A673 (cell line): ENCODE results near the gene TRERF1. TPM values are rescaled to one million over a fixed set of nuclear protein-coding genes. Genes with fewer than 3 reads are reported as not detected.
A peak's percentile ranks its signal among the peaks of the same experiment; 100 is the strongest.

Source experiments
- BruUV-seq: library from RNA; stranded (reverse); fragments of 400-500 nt; replicated peaks from 2 replicates; lab custom pipeline; 2021; lab: Mats Ljungman, UMichigan
- CTCF ChIA-PET: fragments of 300-600 bp; sonication (Branson Sonifier 250); formaldehyde crosslinking; loops from one replicate; lab custom pipeline; 2022; ENCODE audit warnings: antibody characterized with exemption; lab: Charles Lee
- POLR2A ChIA-PET: fragments of 300-600 bp; sonication (Branson Sonifier 250); formaldehyde crosslinking; loops from one replicate; lab custom pipeline; 2022; ENCODE audit warnings: antibody characterized with exemption; ENCODE audit not compliant: low non-redundant PET; lab: Charles Lee
- DNase-seq: peaks from one replicate; pipeline ENCODE4 v3.0.0-alpha.2; 2015; ENCODE audit warnings: low spot score
- H3K27ac ChIP-seq: fragments of 200-600 bp; sonication (generic); 2 replicates; pipeline ENCODE4 v1.5.1; 2016; ENCODE audit warnings: mixed run types, low read depth, mild to moderate bottlenecking, mixed read lengths, antibody characterized with exemption, low read length; ENCODE audit not compliant: poor library complexity, severe bottlenecking
- H3K27me3 ChIP-seq: fragments of 200-600 bp; sonication (generic); replicated peaks from 2 replicates; pipeline ENCODE4 v1.6.1; 2017; ENCODE audit warnings: mixed run types, low read depth, mild to moderate bottlenecking, mixed read lengths, antibody characterized with exemption, low read length; ENCODE audit not compliant: insufficient read depth, poor library complexity
- H3K36me3 ChIP-seq: fragments of 200-600 bp; sonication (generic); 2 replicates; pipeline ENCODE4 v1.6.1; 2016; ENCODE audit warnings: mixed run types, mild to moderate bottlenecking, mixed read lengths, antibody characterized with exemption, low read length; ENCODE audit not compliant: insufficient read depth, poor library complexity, severe bottlenecking
- H3K4me1 ChIP-seq: fragments of 200-600 bp; sonication (generic); 2 replicates; pipeline ENCODE4 v1.6.1; 2017; ENCODE audit warnings: mixed run types, mild to moderate bottlenecking, mixed read lengths, antibody characterized with exemption, low read length; ENCODE audit not compliant: insufficient read depth, poor library complexity, severe bottlenecking
- H3K4me3 ChIP-seq: fragments of 200-600 bp; sonication (generic); 2 replicates; pipeline ENCODE4 v1.5.1; 2016; ENCODE audit warnings: low read depth, mixed run types, mild to moderate bottlenecking, mixed read lengths, low read length; ENCODE audit not compliant: poor library complexity, severe bottlenecking
- H3K9me3 ChIP-seq: fragments of 200-600 bp; sonication (generic); 2 replicates; pipeline ENCODE4 v1.6.1; 2016; ENCODE audit warnings: mixed run types, low read depth, mild to moderate bottlenecking, mixed read lengths, antibody characterized with exemption, low read length; ENCODE audit not compliant: poor library complexity, severe bottlenecking
- EZH2 ChIP-seq: fragments of 200-600 bp; sonication (generic); IDR thresholded peaks from 2 replicates; pipeline ENCODE4 v1.6.1; 2017; ENCODE audit warnings: borderline replicate concordance, low read depth, mild to moderate bottlenecking, mixed read lengths, antibody characterized with exemption, low read length; ENCODE audit not compliant: poor library complexity, severe bottlenecking
- intact Hi-C: fragments of 100-400 bp; cut with micrococcal nuclease; formaldehyde crosslinking; loops from one replicate; pipeline ENCODE4 v1.10.0; 2022; ENCODE audit not compliant: unreplicated experiment
- total RNA-seq: library from RNA; stranded (reverse); gene quantifications from 2 replicates; pipeline ENCODE4 v1.2.3, GENCODE V29; 2021
- TF ChIP-seq, protein P1 (sequence below): fragments of 300-800, 200-600 bp; sonication (generic); conservative IDR thresholded peaks from 2 replicates; pipeline ENCODE4 v1.5.1; 2017; ENCODE audit warnings: low read depth, mild to moderate bottlenecking, antibody characterized with exemption, low read length, moderate library complexity, mixed read lengths

TRERF1 gene
- total RNA-seq, 1 experiment from 2014 or later: 9.5 TPM

DNA sequence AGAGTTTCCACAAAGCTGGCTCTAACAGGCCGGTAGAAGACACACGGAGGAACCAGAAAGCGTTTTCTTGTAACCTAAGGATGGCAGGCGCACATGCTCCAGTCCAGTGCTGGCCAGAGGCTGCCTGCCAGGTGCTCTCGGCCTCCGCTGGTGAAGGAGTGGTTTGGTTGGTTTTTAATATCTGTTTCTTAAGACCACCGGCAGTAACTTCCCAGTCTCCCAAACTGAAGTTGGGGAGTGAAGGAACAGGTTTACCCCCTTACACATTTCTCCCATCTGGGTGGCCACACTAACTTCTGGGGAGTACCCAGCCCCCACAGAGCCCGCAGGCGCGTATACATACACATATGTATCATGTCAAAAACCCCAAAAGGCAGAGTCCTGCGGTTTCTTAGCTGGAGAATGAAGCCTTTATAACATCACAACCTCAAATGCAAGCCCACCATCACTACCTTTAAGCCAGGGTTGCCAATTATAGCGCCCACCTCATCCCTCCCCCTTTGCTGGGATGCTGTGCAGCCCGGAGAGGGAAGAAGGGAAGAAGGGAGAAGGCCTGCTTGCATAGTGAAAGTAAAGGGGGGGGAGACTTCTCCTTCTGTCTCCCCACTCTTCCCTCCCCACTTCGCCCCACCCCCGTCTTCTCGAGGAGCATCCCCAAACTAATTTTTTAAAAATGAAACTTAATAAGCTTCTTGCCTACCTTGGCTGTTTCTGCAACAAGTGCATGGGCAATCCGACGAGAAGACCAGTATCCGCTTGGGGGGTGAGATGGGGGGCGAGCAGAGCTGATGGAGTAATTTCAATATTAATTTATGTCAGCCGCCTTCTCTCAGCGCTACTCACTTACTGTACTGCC, 1.0 kb downstream of the TRERF1 start:
- no peak for TF ChIP-seq EZH2
- TF ChIP-seq, protein P1, sequence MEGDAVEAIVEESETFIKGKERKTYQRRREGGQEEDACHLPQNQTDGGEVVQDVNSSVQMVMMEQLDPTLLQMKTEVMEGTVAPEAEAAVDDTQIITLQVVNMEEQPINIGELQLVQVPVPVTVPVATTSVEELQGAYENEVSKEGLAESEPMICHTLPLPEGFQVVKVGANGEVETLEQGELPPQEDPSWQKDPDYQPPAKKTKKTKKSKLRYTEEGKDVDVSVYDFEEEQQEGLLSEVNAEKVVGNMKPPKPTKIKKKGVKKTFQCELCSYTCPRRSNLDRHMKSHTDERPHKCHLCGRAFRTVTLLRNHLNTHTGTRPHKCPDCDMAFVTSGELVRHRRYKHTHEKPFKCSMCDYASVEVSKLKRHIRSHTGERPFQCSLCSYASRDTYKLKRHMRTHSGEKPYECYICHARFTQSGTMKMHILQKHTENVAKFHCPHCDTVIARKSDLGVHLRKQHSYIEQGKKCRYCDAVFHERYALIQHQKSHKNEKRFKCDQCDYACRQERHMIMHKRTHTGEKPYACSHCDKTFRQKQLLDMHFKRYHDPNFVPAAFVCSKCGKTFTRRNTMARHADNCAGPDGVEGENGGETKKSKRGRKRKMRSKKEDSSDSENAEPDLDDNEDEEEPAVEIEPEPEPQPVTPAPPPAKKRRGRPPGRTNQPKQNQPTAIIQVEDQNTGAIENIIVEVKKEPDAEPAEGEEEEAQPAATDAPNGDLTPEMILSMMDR: no peak
- H3K4me1 ChIP-seq: peaks cover 12% of the 10 kb centered on the region
- H3K27ac ChIP-seq: peak overlapping the region; percentile 72
- DNase-seq: no peak
- TSS peak; percentile 29 for BruUV-seq
- ChIA-PET POLR2A (interaction anchor here (0.7 kb wide), 1 partner anchor 335 kb away, joined by 13 read pairs; no protein-coding TSS in a partner anchor), CTCF (no interaction called here)
- intact Hi-C loops: loop anchor here (2.0 kb wide), 1 partner anchor 190 kb away; no protein-coding TSS in a partner anchor
- H3K9me3 ChIP-seq: no peaks in the 10 kb centered on the region
- H3K27me3 ChIP-seq: no peaks in the 10 kb centered on the region
- no peaks in the 10 kb centered on the region for H3K36me3 ChIP-seq
- peak overlapping the region; percentile 65 for H3K4me3 ChIP-seq

DNA sequence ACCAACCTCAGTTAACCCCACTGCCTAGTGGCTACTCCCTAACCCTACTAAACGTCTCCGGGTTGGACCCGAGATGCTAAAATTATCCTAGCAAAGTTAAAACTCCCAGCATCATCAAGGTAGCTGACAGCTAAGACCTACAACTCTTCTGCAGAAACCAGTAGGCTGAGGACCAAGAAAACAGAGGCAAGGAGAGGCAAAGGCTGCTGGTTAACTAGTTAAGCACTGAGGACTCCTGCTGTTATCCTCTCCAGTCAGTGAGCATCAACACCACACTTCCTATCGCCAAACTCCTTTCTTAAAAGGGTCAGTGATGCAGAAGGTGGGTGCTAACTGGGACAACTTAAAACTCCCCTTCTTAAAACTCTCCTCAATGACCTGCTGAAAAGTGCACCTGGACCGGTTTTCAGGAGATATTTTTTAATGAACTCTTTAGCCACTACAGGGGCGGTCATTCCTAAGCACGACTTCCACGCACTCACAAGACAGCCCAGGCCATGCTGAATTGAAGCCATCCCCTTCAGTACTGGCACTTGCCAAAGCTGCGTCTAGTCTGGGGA, 1.7 kb downstream of the TRERF1 start:
- POLR2A ChIA-PET: no interaction called here
- H3K9me3 ChIP-seq: no peaks in the 10 kb centered on the region
- peak overlapping the region; percentile 65 for H3K4me3 ChIP-seq
- DNase-seq: no peak
- CTCF ChIA-PET: no interaction called here
- intact Hi-C loops: loop anchor here (2.0 kb wide), 1 partner anchor 189 kb away; no protein-coding TSS in a partner anchor
- H3K27me3 ChIP-seq: no peaks in the 10 kb centered on the region
- no TSS peak for BruUV-seq
- H3K4me1 ChIP-seq: peaks cover 12% of the 10 kb centered on the region
- TF ChIP-seq, protein P1: no peak
- no peak for TF ChIP-seq EZH2
- H3K36me3 ChIP-seq: no peaks in the 10 kb centered on the region
- no peak overlapping the region for H3K27ac ChIP-seq

DNA sequence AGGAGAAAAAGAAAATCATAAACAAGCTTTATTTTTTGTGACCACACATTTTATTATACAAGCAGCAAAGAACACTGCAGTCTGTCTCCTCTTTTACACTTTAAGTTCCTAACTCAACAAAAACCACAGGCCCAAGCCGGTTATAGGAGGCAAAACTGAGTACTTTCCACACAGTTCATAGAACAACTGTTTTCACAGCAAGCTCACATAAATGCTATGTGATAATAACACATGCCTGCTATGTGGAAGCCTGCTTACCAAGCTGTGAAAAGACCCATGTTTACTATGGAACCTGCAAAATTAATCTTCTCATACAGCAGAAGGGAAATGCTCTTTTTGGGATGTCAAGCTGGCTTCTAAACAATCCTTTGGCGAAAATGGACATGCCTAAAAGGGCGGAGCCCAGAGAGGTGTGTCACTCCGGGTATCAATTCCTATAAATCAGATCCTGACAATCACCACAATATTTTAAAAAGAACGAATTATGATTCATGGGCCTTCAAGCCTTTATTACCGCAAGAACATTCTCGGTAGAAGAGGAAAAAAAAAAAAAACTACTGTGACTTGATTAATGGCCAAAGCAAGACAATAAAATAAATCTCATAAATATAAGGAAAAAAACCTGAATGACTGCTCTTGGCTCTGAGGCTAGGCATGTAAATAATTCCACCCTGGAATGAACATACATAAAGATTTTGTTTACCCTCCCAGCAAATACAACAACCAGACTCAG, 2.6 kb downstream of the TRERF1 start:
- TF ChIP-seq, protein P1: no peak
- no peak for TF ChIP-seq EZH2
- POLR2A ChIA-PET: no interaction called here
- H3K4me1 ChIP-seq: peaks cover 12% of the 10 kb centered on the region
- H3K27me3 ChIP-seq: no peaks in the 10 kb centered on the region
- intact Hi-C loops: no loop called here
- H3K9me3 ChIP-seq: no peaks in the 10 kb centered on the region
- DNase-seq: no peak
- no peaks in the 10 kb centered on the region for H3K36me3 ChIP-seq
- CTCF ChIA-PET: no interaction called here
- no peak overlapping the region for H3K27ac ChIP-seq
- BruUV-seq: no TSS peak
- H3K4me3 ChIP-seq: no peak overlapping the region
